Loucy (cell line): Measurements from ENCODE around the gene ASS1.

ENCODE experiments used
- H2AFZ ChIP-seq: fragments of 200-600 bp; sonication (generic); 2 replicates; pipeline ENCODE4 v1.6.0; 2016; ENCODE audit warnings: antibody characterized with exemption, mild to moderate bottlenecking, low read length, moderate library complexity
- H3F3A ChIP-seq: fragments of 200-600 bp; 2 replicates; pipeline ENCODE4 v1.6.0; 2016; ENCODE audit warnings: antibody characterized with exemption, low read depth, mild to moderate bottlenecking
- H3K27me3 ChIP-seq: fragments of 200-600 bp; sonication (generic); 2 replicates; pipeline ENCODE4 v1.6.1; 2014; ENCODE audit warnings: low read length, mild to moderate bottlenecking; ENCODE audit not compliant: insufficient read depth, poor library complexity, severe bottlenecking
- H3K36me3 ChIP-seq: fragments of 200-600 bp; sonication (generic); 2 replicates; pipeline ENCODE4 v1.6.1; 2016; ENCODE audit warnings: low read length; ENCODE audit not compliant: insufficient read depth
- H3K4me1 ChIP-seq: fragments of 200-600 bp; sonication (generic); 2 replicates; pipeline ENCODE4 v1.5.1; 2014; ENCODE audit warnings: low read length, mild to moderate bottlenecking; ENCODE audit not compliant: insufficient read depth, poor library complexity, severe bottlenecking
- H3K4me2 ChIP-seq: fragments of 200-600 bp; sonication (generic); 2 replicates; pipeline ENCODE4 v1.6.0; 2014; ENCODE audit warnings: antibody characterized with exemption, low read length, low read depth, mild to moderate bottlenecking; ENCODE audit not compliant: poor library complexity, severe bottlenecking
- H3K4me3 ChIP-seq: fragments of 200-600 bp; sonication (generic); 2 replicates; pipeline ENCODE4 v1.5.1; 2014; ENCODE audit warnings: low read length, mild to moderate bottlenecking, mixed read lengths; ENCODE audit not compliant: poor library complexity, severe bottlenecking
- H3K79me2 ChIP-seq: fragments of 200-600 bp; sonication (generic); 2 replicates; pipeline ENCODE4 v1.6.1; 2014; ENCODE audit warnings: low read length; ENCODE audit not compliant: insufficient read depth
- H3K9ac ChIP-seq: fragments of 200-600 bp; sonication (generic); 2 replicates; pipeline ENCODE4 v1.6.0; 2014; ENCODE audit warnings: mild to moderate bottlenecking, low read depth, low read length, moderate library complexity; ENCODE audit not compliant: poor library complexity, severe bottlenecking
- H3K9me2 ChIP-seq: fragments of 200-600 bp; sonication (generic); replicated peaks from 2 replicates; pipeline ENCODE4 v1.6.1; 2016; ENCODE audit warnings: low read depth, low read length, mixed read lengths
- H3K9me3 ChIP-seq: fragments of 200-600 bp; sonication (generic); 2 replicates; pipeline ENCODE4 v1.6.1; 2014; ENCODE audit warnings: mild to moderate bottlenecking, antibody characterized with exemption, low read length, low read depth; ENCODE audit not compliant: insufficient read depth
- H4K20me1 ChIP-seq: fragments of 200-600 bp; sonication (generic); 2 replicates; pipeline ENCODE4 v1.6.0; 2014; ENCODE audit warnings: antibody characterized with exemption, low read length, mild to moderate bottlenecking; ENCODE audit not compliant: insufficient read depth, poor library complexity, severe bottlenecking
- CTCF ChIP-seq: fragments of 200-600 bp; sonication (generic); conservative IDR thresholded peaks from 2 replicates; pipeline ENCODE4 v1.5.1; 2014; ENCODE audit warnings: mild to moderate bottlenecking, antibody characterized with exemption, low read length
- EZH2phosphoT487 ChIP-seq: fragments of 200-600 bp; IDR thresholded peaks from 2 replicates; pipeline ENCODE4 v1.6.1; 2018; ENCODE audit warnings: antibody characterized with exemption, mild to moderate bottlenecking, moderate library complexity, borderline replicate concordance

The ASS1 gene

GRCh38 chr9:130518233-130518632 is 73.5 kb downstream of the ASS1 start:
- Histone ChIP-seq H3K27me3 (no peaks in the 10 kb centered on the region), H3K9me3 (no peaks in the 10 kb centered on the region), H3F3A (no peaks in the 10 kb centered on the region), H4K20me1 (no peaks in the 10 kb centered on the region), H3K36me3 (no peaks in the 10 kb centered on the region), H3K4me2 (no peak overlapping the region), H3K9me2 (no peaks in the 10 kb centered on the region), H2AFZ (no peak overlapping the region), H3K79me2 (no peaks in the 10 kb centered on the region), H3K9ac (no peak overlapping the region), H3K4me1 (no peaks in the 10 kb centered on the region), H3K4me3 (no peak overlapping the region)
- TF ChIP-seq EZH2phosphoT487 = no peak
- no peak for TF ChIP-seq CTCF

GRCh38 chr9:130518943-130519799 is 74.4 kb downstream of the ASS1 start:
- no peaks in the 10 kb centered on the region for H3K27me3 ChIP-seq
- TF ChIP-seq CTCF (no peak), EZH2phosphoT487 (no peak)
- no peak overlapping the region for H3K4me2 ChIP-seq
- no peaks in the 10 kb centered on the region for H4K20me1 ChIP-seq
- no peaks in the 10 kb centered on the region for H3K9me2 ChIP-seq
- H3F3A ChIP-seq = no peaks in the 10 kb centered on the region
- H2AFZ ChIP-seq = no peak overlapping the region
- H3K79me2 ChIP-seq = no peaks in the 10 kb centered on the region
- no peak overlapping the region for H3K4me3 ChIP-seq
- H3K9me3 ChIP-seq = no peaks in the 10 kb centered on the region
- H3K4me1 ChIP-seq = no peaks in the 10 kb centered on the region
- no peaks in the 10 kb centered on the region for H3K36me3 ChIP-seq
- H3K9ac ChIP-seq = no peak overlapping the region

GRCh38 chr9:130519927-130520326 is 75.2 kb downstream of the ASS1 start:
- no peaks in the 10 kb centered on the region for H3K4me1 ChIP-seq
- H3K27me3 ChIP-seq = no peaks in the 10 kb centered on the region
- H3K4me2 ChIP-seq = no peak overlapping the region
- H3K9ac ChIP-seq = no peak overlapping the region
- no peaks in the 10 kb centered on the region for H4K20me1 ChIP-seq
- H3K36me3 ChIP-seq = no peaks in the 10 kb centered on the region
- H3K9me2 ChIP-seq = no peaks in the 10 kb centered on the region
- no peak overlapping the region for H3K4me3 ChIP-seq
- no peaks in the 10 kb centered on the region for H3K79me2 ChIP-seq
- no peak overlapping the region for H2AFZ ChIP-seq
- no peaks in the 10 kb centered on the region for H3F3A ChIP-seq
- no peaks in the 10 kb centered on the region for H3K9me3 ChIP-seq
- TF ChIP-seq CTCF (no peak), EZH2phosphoT487 (no peak)
